B cell (primary cell): ENCODE measurements around the gene LARGE2.

ENCODE experiments used
- CTCF ChIP-seq: fragments of 200-600 bp; IDR thresholded peaks from one replicate; pipeline ENCODE4 v1.8.0; 2022; ENCODE audit warnings: antibody characterized with exemption, mild to moderate bottlenecking
- EZH2 ChIP-seq: IDR thresholded peaks from 2 replicates; pipeline ENCODE4 v1.6.1; 2012; ENCODE audit warnings: borderline replicate concordance, low read depth, mild to moderate bottlenecking, moderate library complexity, low read length; ENCODE audit not compliant: insufficient read depth, poor library complexity, severe bottlenecking

- TF ChIP-seq CTCF = no peak
- TF ChIP-seq EZH2 = no peak
Observed at GRCh38 chr11:45929486-45930030, 7.1 kb downstream of the LARGE2 start.
